GM21576 (cell line): Measurements from ENCODE around the gene ANTXR1.

Experiments
- ATAC-seq: cut with Tn5 transposase; IDR thresholded peaks from one replicate; pipeline ENCODE4 v1.9.1; 2021; ENCODE audit warnings: mild to moderate bottlenecking, moderate library complexity; ENCODE audit not compliant: unreplicated experiment

Gene ANTXR1

GRCh38 chr2:69126341-69126740, 113.4 kb downstream of the ANTXR1 start:
- no peak for ATAC-seq

GRCh38 chr2:69131452-69131851, 118.5 kb downstream of the ANTXR1 start:
- no peak for ATAC-seq

- ATAC-seq = no peak
Measured at GRCh38 chr2:69131983-69132675, 119.2 kb downstream of the ANTXR1 start.

GRCh38 chr2:69132960-69133590, 120.1 kb downstream of the ANTXR1 start:
- no peak for ATAC-seq

- no peak for ATAC-seq
Measured at GRCh38 chr2:69133898-69134297, 120.9 kb downstream of the ANTXR1 start.

- ATAC-seq = no peak
Measured at GRCh38 chr2:69134306-69134945, 121.4 kb downstream of the ANTXR1 start.

- no peak for ATAC-seq
Measured at GRCh38 chr2:69138247-69138772, 125.3 kb downstream of the ANTXR1 start.

GRCh38 chr2:69138793-69139459, 125.9 kb downstream of the ANTXR1 start:
- ATAC-seq = no peak

- no peak for ATAC-seq
Measured at GRCh38 chr2:69139778-69140670, 127.0 kb downstream of the ANTXR1 start.

GRCh38 chr2:69141061-69141460, 128.1 kb downstream of the ANTXR1 start:
- no peak for ATAC-seq

GRCh38 chr2:69143748-69144360, 130.9 kb downstream of the ANTXR1 start:
- no peak for ATAC-seq

GRCh38 chr2:69145204-69145603, 132.2 kb downstream of the ANTXR1 start:
- ATAC-seq = no peak

GRCh38 chr2:69147841-69148533, 135.0 kb downstream of the ANTXR1 start:
- no peak for ATAC-seq

- ATAC-seq = no peak
Measured at GRCh38 chr2:69149631-69150215, 136.7 kb downstream of the ANTXR1 start.

- no peak for ATAC-seq
Measured at GRCh38 chr2:69151931-69152330, 139.0 kb downstream of the ANTXR1 start.

GRCh38 chr2:69152847-69153583, 140.0 kb downstream of the ANTXR1 start:
- no peak for ATAC-seq

GRCh38 chr2:69154106-69154505, 141.1 kb downstream of the ANTXR1 start:
- no peak for ATAC-seq

GRCh38 chr2:69156624-69157023, 143.6 kb downstream of the ANTXR1 start:
- no peak for ATAC-seq
